ENCODE results near the gene PXYLP1. TPM values are rescaled to one million over a fixed set of nuclear protein-coding genes. Genes with fewer than 3 reads are reported as not detected.

The PXYLP1 gene
- total and polyA plus RNA-seq, 9 of the 15 experiments (the other 6 are each of a cell fraction or from before 2014, with no cell fraction given) = 0.80 to 2.9 (median 1.3) TPM

DNA sequence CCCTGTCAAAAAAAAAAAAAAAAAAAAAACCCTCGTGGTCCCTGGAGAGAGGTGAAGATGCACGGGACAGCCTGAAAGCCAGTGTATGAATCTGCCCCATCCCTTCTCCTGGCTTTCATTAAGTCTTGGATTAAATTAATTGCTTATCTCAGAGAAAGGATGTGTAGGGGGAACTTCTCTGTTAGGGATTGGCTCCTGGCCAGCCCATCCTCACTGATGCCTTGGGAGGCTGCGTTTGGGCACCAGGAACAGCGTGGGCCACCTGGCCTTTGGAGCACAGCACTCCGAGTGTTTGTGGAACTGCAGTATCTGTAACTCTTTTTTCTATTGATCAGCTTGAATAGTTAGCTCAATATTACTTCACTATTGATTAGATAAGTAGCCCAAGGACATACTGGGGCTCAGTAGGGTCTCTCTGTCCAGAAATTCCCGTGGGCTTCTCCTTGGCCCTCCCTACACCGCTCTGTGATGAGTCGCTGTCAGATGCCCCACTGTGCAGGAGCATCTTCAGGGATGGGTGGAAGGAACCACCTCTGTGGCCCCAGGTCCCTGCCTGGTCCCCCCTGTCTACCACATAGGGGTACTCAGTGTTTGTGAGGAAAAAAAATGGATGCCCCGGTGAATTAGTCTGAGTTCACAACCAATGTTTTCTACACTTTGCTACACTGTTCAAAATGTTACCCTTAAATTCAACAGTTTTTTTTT, 2.0 kb downstream of the PXYLP1 start:
- 9% methylated on average over 8 of the region's 9 CpGs for WGBS (ENCODE audit: insufficient coverage, low coverage, missing lambda C conversion rate)
- no peaks in the 10 kb centered on the region for H3K36me3 ChIP-seq (ENCODE audit: control insufficient read depth, insufficient read depth, low read length)
- FAIRE-seq = no peak
- intact Hi-C loops (cut with micrococcal nuclease) (loop anchor here (5.0 kb wide), 1 partner anchor 44 kb away; no protein-coding TSS in a partner anchor), in situ Hi-C loops (cut with MboI) (no loop called here)
- BruUV-seq (replicated peaks) = no TSS peak
- POLR2A ChIA-PET = interaction anchor here (1.5 kb wide), 1 partner anchor 22 kb away, joined by 5 read pairs; no protein-coding TSS in a partner anchor
- no peak for DNase-seq (ENCODE audit: extremely low read depth in 1 of 4, low spot score in 3 of 4)
- CTCF ChIA-PET (ENCODE audit: low intra/inter-chr PET ratio) = interaction anchor here (0.5 kb wide), 1 partner anchor 768 kb away, joined by 8 read pairs; no protein-coding TSS in a partner anchor
- peaks cover 13 to 52% of the 10 kb centered on the region in 2 experiments; a peak in 4 of 5 replicates for H3K27me3 ChIP-seq (ENCODE audit: control insufficient read depth in 2 of 2, insufficient read depth in 2 of 2, low read length in 2 of 2)
- no peak overlapping the region for H3K9ac ChIP-seq (ENCODE audit: insufficient read depth in 1 of 2, low read depth in 2 of 2, low read length in 2 of 2)
- no peak overlapping the region for H3K27ac ChIP-seq (ENCODE audit: extremely low read depth, low read depth, low read length)
- no peak overlapping the region for H3K4me3 ChIP-seq
- no peak for ATAC-seq
- H4K20me1 ChIP-seq (replicated peaks; ENCODE audit: control insufficient read depth, insufficient read depth, low read length) = peaks cover 4% of the 10 kb centered on the region; the same call in 1 of the 2 replicates
- no peaks in the 10 kb centered on the region for H3K9me3 ChIP-seq (replicated peaks; ENCODE audit: control insufficient read depth, insufficient read depth, low read depth, low read length)
- peaks cover 15 to 21% of the 10 kb centered on the region in 2 experiments for H3K4me1 ChIP-seq (replicated peaks in 1 of 2; ENCODE audit: control insufficient read depth in 2 of 2, insufficient read depth in 2 of 2, low read length in 2 of 2)
- H2AFZ ChIP-seq (ENCODE audit: low read depth, low read length) = no peak overlapping the region
- no peak overlapping the region for H3K4me2 ChIP-seq (ENCODE audit: insufficient read depth, low read length)
- TF ChIP-seq NFIC (IDR thresholded peaks at IDR 0.05) (peak; percentile 57), MLX (CRISPR knock-in tag; conservative IDR thresholded peaks at IDR 0.05) (no peak), HLTF (IDR thresholded peaks at IDR 0.05) (no peak), CEBPB (tag; IDR thresholded peaks at IDR 0.05) (peak; percentile 2; the same call in 1 of the 2 replicates)
- H3K79me2 ChIP-seq (ENCODE audit: control insufficient read depth, insufficient read depth, low read length) = no peaks in the 10 kb centered on the region
- no peaks in the 10 kb centered on the region for H3K9me1 ChIP-seq (ENCODE audit: control insufficient read depth, insufficient read depth, low read length)

All from K562 (cell line).